GM19395 (cell line): ENCODE measurements around the gene C16orf92.
A peak's percentile ranks its signal among the peaks of the same experiment; 100 is the strongest.
"Not testable (repeated sequence)": the region's sequence is repeated elsewhere in the genome, so short reads cannot be mapped to it uniquely, and the experiment has no call there.

Source experiments
- ATAC-seq: cut with Tn5 transposase; IDR thresholded peaks from one replicate; pipeline ENCODE4 v1.9.1; 2021; ENCODE audit warnings: mild to moderate bottlenecking, moderate library complexity; ENCODE audit not compliant: unreplicated experiment

The C16orf92 gene

GRCh38 chr16:30023586-30023985, 588 bp downstream of the C16orf92 start:
- no peak for ATAC-seq

- no peak for ATAC-seq
Observed at GRCh38 chr16:30024451-30024850, 1.5 kb downstream of the C16orf92 start.

- no peak for ATAC-seq
Observed at GRCh38 chr16:30025156-30025555, 2.2 kb downstream of the C16orf92 start.

GRCh38 chr16:30025574-30025973, 2.6 kb downstream of the C16orf92 start:
- ATAC-seq = no peak

GRCh38 chr16:30026449-30026848, 3.5 kb downstream of the C16orf92 start:
- ATAC-seq = no peak

GRCh38 chr16:30027588-30028437, 4.8 kb downstream of the C16orf92 start:
- no peak for ATAC-seq

- no peak for ATAC-seq
Observed at GRCh38 chr16:30028438-30029076, 5.6 kb downstream of the C16orf92 start.

- no peak for ATAC-seq
Observed at GRCh38 chr16:30030011-30030685, 7.2 kb downstream of the C16orf92 start.

GRCh38 chr16:30030841-30031413, 7.9 kb downstream of the C16orf92 start, which contains the start of gene TLCD3B:
Gene TLCD3B (minus strand): TSS chr16:30031271. CDS start chr16:30030527, 744 bp downstream.
- no peak for ATAC-seq

- no peak for ATAC-seq
Observed at GRCh38 chr16:30031477-30031918, 8.5 kb downstream of the C16orf92 start.

- ATAC-seq = no peak
Observed at GRCh38 chr16:30032083-30032819, 9.3 kb downstream of the C16orf92 start.

GRCh38 chr16:30033270-30033669, 10.3 kb downstream of the C16orf92 start:
- no peak for ATAC-seq

- no peak for ATAC-seq
Observed at GRCh38 chr16:30040221-30040620, 17.2 kb downstream of the C16orf92 start.

- ATAC-seq = not testable (repeated sequence)
Observed at GRCh38 chr16:30040690-30041089, 17.7 kb downstream of the C16orf92 start.

GRCh38 chr16:30041841-30042240, 18.8 kb downstream of the C16orf92 start:
- ATAC-seq = no peak

GRCh38 chr16:30046178-30046577, 23.2 kb downstream of the C16orf92 start:
- ATAC-seq = no peak

GRCh38 chr16:30046588-30046987, 23.6 kb downstream of the C16orf92 start:
- ATAC-seq = no peak

- no peak for ATAC-seq
Observed at GRCh38 chr16:30049871-30050270, 26.9 kb downstream of the C16orf92 start.

GRCh38 chr16:30051518-30051917, 28.5 kb downstream of the C16orf92 start:
- ATAC-seq = no peak

GRCh38 chr16:30052671-30053372, 29.8 kb downstream of the C16orf92 start:
- peak; percentile 67 for ATAC-seq
